Subcutaneous adipose tissue (tissue), 4 donors: ENCODE results near the gene MGAT1. TPM values are rescaled to one million over a fixed set of nuclear protein-coding genes. Genes with fewer than 3 reads are reported as not detected.

Experiments used
- CTCF ChIP-seq: fragments of 450-650 bp; IDR thresholded peaks from one replicate; pipeline ENCODE4 v1.5.1; 2016; ENCODE audit warnings: low read depth, mild to moderate bottlenecking, control low read depth, antibody characterized with exemption, moderate library complexity
- total RNA-seq, 4 donors: library from RNA; depleted of rRNA; stranded (reverse); fragments of >200 nt; gene quantifications; one replicate each; pipeline ENCODE4 v1.1.0, GENCODE V29; 2016

The MGAT1 gene
- total RNA-seq, 4 donors from 2014 or later, result 165 to 345 (median 230) TPM

- TF ChIP-seq CTCF, result no peak
Observed at GRCh38 chr5:180771839-180772238, 30.8 kb downstream of the MGAT1 start.

GRCh38 chr5:180769821-180770220 is 32.8 kb downstream of the MGAT1 start:
- TF ChIP-seq CTCF, result no peak

GRCh38 chr5:180755601-180756000 is 47.0 kb downstream of the MGAT1 start:
- TF ChIP-seq CTCF, result no peak

- no peak for TF ChIP-seq CTCF
Observed at GRCh38 chr5:180744253-180744652, 58.4 kb downstream of the MGAT1 start.

- no peak for TF ChIP-seq CTCF
Observed at GRCh38 chr5:180742727-180743126, 59.9 kb downstream of the MGAT1 start.

GRCh38 chr5:180739958-180740357 is 62.6 kb downstream of the MGAT1 start, which contains the start of gene OR2Y1:
Gene OR2Y1, minus strand, starts transcription at chr5:180740058. Its CDS starts 0 bp downstream, at chr5:180740058.
- no peak for TF ChIP-seq CTCF

- TF ChIP-seq CTCF, result no peak
Observed at GRCh38 chr5:180739271-180739670, 63.3 kb downstream of the MGAT1 start.
